HepG2 (cell line): ENCODE measurements around the gene GPR162. TPM values are rescaled to one million over a fixed set of nuclear protein-coding genes. Genes with fewer than 3 reads are reported as not detected.

Experiments
- ATF2 ChIP-seq: sonication (generic); formaldehyde crosslinking; IDR thresholded peaks from 2 replicates; pipeline ENCODE4 v1.4.0; 2020; ENCODE audit warnings: missing genetic modification reagents
- CC2D1A ChIP-seq: sonication (generic); formaldehyde crosslinking; IDR thresholded peaks from 2 replicates; pipeline ENCODE4 v1.8.1; 2023; ENCODE audit warnings: mild to moderate bottlenecking, missing genetic modification reagents
- ETV6 ChIP-seq: sonication (generic); formaldehyde crosslinking; conservative IDR thresholded peaks from 2 replicates; pipeline ENCODE4 v1.4.0; 2020; ENCODE audit warnings: missing genetic modification reagents
- ISX ChIP-seq: sonication (generic); formaldehyde crosslinking; conservative IDR thresholded peaks from 2 replicates; pipeline ENCODE4 v1.5.0; 2020; ENCODE audit warnings: missing genetic modification reagents
- KMT2A ChIP-seq: sonication (generic); formaldehyde crosslinking; IDR thresholded peaks from 2 replicates; pipeline ENCODE4 v1.4.0; 2020; ENCODE audit warnings: missing genetic modification reagents
- MXI1 ChIP-seq: IDR thresholded peaks from 3 replicates; pipeline ENCODE4 v1.6.1; 2012; ENCODE audit warnings: low read depth, low read length, inconsistent platforms, borderline replicate concordance
- POLR2AphosphoS2 ChIP-seq: IDR thresholded peaks from 2 replicates; pipeline ENCODE4 v1.6.1; 2011; ENCODE audit warnings: low read depth, low read length, improper control_type of control experiment
- RORA ChIP-seq: sonication (generic); formaldehyde crosslinking; IDR thresholded peaks from 2 replicates; pipeline ENCODE4 v1.5.0; 2020; ENCODE audit warnings: mild to moderate bottlenecking, missing genetic modification reagents, moderate library complexity
- SNAPC4 ChIP-seq: sonication (generic); formaldehyde crosslinking; IDR thresholded peaks from 2 replicates; pipeline ENCODE4 v1.4.0; 2020; ENCODE audit warnings: mild to moderate bottlenecking, missing genetic modification reagents
- SRSF9 ChIP-seq: fragments of 200-400 bp; formaldehyde crosslinking; IDR thresholded peaks from 2 replicates; pipeline ENCODE4 v1.6.1; 2018; ENCODE audit warnings: borderline replicate concordance, mild to moderate bottlenecking, low read depth, low read length; ENCODE audit not compliant: insufficient read depth, poor library complexity, severe bottlenecking
- ZFAT ChIP-seq: sonication (generic); formaldehyde crosslinking; conservative IDR thresholded peaks from 2 replicates; pipeline ENCODE4 v1.8.1; 2023; ENCODE audit warnings: missing genetic modification reagents, inconsistent platforms
- ZNF235 ChIP-seq: sonication (generic); formaldehyde crosslinking; IDR thresholded peaks from 2 replicates; pipeline ENCODE4 v1.8.1; 2023; ENCODE audit warnings: mild to moderate bottlenecking, missing genetic modification reagents, borderline replicate concordance
- ZNF580 ChIP-seq: IDR thresholded peaks from 2 replicates; pipeline ENCODE4 v1.6.1; 2016; ENCODE audit warnings: low read depth, borderline replicate concordance
- ZNF713 ChIP-seq: sonication (generic); formaldehyde crosslinking; IDR thresholded peaks from 2 replicates; pipeline ENCODE4 v1.4.0; 2020; ENCODE audit warnings: mild to moderate bottlenecking, missing genetic modification reagents
- ZNF766 ChIP-seq: sonication (generic); formaldehyde crosslinking; IDR thresholded peaks from 2 replicates; pipeline ENCODE4 v1.5.0; 2020; ENCODE audit warnings: missing genetic modification reagents, borderline replicate concordance
- polyA plus RNA-seq, 8 experiments: library from polyadenylated mRNA; depleted of rRNA in 3 of 8; stranded (reverse) in 7 of 8; unstranded in 1 of 8; fragments of >200 nt; fragmentation: Illumina TruSeq in 4 of 8; extraction: Trizol in 4 of 8; gene quantifications; 2 replicates each; pipeline versions ENCODE4 v1.2.1 to v1.2.3, GENCODE V29; 2011 to 2016; ENCODE audit warnings: low read depth in 4 of 8, missing spikeins in 1 of 8, mixed read lengths in 1 of 8; ENCODE audit not compliant: insufficient read depth in 1 of 8
- total RNA-seq, 5 experiments: library from RNA; depleted of rRNA; stranded (reverse); fragments of >200 nt; fragmentation: Illumina TruSeq; extraction: Trizol; gene quantifications; 2 replicates each; pipeline ENCODE4 v1.2.3, GENCODE V29; 2016; ENCODE audit warnings: low read depth in 1 of 5

The GPR162 gene
- total and polyA plus RNA-seq, 2 of the 13 experiments (the other 11 are each of a cell fraction or from before 2014, with no cell fraction given) = 0.08 TPM; not detected in 1

GRCh38 chr12:6792522-6793201 lies 29.0 kb upstream of the GPR162 start (continued):
- TF ChIP-seq SNAPC4 (CRISPR knock-in tag) (no peak), ZNF580 (CRISPR knock-in tag) (peak; percentile 79; the same call in 1 of the 2 replicates), SRSF9 (no peak), CC2D1A (CRISPR knock-in tag) (no peak), KMT2A (CRISPR knock-in tag) (no peak), RORA (no peak), ZNF235 (CRISPR knock-in tag) (no peak), ZNF713 (CRISPR knock-in tag) (no peak), ZFAT (CRISPR knock-in tag) (no peak), MXI1 (peak; percentile 23; the same call in 1 of the 3 replicates), ISX (CRISPR knock-in tag) (no peak), POLR2AphosphoS2 (no peak), ZNF766 (CRISPR knock-in tag) (no peak), ETV6 (no peak), ATF2 (CRISPR knock-in tag) (no peak)
